AG10803 (cell line): ENCODE data around the gene RC3H1.

Source experiments
- DNase-seq: peaks from one replicate; pipeline ENCODE4 v3.0.0; 2010; ENCODE audit warnings: low read depth
- H3K4me3 ChIP-seq: 2 replicates; pipeline ENCODE4 v1.5.1; 2011; ENCODE audit warnings: mild to moderate bottlenecking, low read length, control low read depth
- TF ChIP-seq, protein P1 (sequence below): conservative IDR thresholded peaks from 2 replicates; pipeline ENCODE4 v1.5.1; 2011; ENCODE audit warnings: mild to moderate bottlenecking, low read length, control low read depth, inconsistent platforms

Gene RC3H1

GRCh38 chr1:173889885-173890284, 132.3 kb downstream of the RC3H1 start:
- TF ChIP-seq, protein P1, sequence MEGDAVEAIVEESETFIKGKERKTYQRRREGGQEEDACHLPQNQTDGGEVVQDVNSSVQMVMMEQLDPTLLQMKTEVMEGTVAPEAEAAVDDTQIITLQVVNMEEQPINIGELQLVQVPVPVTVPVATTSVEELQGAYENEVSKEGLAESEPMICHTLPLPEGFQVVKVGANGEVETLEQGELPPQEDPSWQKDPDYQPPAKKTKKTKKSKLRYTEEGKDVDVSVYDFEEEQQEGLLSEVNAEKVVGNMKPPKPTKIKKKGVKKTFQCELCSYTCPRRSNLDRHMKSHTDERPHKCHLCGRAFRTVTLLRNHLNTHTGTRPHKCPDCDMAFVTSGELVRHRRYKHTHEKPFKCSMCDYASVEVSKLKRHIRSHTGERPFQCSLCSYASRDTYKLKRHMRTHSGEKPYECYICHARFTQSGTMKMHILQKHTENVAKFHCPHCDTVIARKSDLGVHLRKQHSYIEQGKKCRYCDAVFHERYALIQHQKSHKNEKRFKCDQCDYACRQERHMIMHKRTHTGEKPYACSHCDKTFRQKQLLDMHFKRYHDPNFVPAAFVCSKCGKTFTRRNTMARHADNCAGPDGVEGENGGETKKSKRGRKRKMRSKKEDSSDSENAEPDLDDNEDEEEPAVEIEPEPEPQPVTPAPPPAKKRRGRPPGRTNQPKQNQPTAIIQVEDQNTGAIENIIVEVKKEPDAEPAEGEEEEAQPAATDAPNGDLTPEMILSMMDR: no peak
- no peak overlapping the region for H3K4me3 ChIP-seq
- DNase-seq: no peak

GRCh38 chr1:173888749-173889148, 133.4 kb downstream of the RC3H1 start:
- no peak for DNase-seq
- no peak overlapping the region for H3K4me3 ChIP-seq
- TF ChIP-seq, protein P1: no peak

GRCh38 chr1:173887627-173888026, 134.5 kb downstream of the RC3H1 start:
- no peak for DNase-seq
- TF ChIP-seq, protein P1: no peak

DNA sequence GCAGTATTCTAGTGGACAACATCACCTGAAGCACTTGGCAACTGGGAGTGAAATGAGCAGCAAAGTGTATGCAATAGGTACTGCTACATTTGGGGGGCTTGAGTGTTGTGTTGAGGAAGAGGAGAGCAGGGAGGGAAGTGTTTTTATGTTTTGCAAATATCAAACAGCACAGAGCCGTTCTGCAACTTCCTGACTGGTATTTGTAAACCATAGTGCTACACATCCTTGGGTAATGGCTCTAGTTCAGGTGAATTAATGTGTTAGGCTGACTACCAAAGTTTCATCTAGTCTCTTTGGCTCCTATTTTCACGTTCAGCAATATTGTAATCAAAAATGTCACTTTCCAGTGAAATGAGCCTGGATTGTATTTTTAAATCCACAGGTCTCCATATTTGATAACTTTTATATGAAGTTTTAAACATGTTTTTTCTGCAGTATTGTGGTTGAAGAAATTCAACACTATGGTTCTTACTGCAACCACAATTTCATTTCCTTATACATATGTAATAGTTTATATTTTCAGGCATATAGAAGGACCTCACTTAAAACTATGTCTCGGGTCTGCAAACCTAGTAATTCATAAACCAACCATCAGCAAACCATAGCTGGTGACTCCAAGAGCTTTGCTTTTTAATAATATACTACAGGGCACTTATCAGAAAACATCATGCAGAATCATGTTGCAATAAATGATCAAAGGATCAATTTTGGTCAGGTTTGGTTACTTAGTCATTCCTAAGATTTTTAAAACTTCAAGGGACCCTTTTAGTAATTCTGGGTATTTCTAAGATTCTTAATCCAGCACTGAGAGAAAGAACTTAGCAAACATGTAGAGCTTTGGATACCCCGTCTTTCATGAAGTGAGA, 135.2 kb downstream of the RC3H1 start:
- no peak overlapping the region for H3K4me3 ChIP-seq
- DNase-seq: no peak
- TF ChIP-seq, protein P1: no peak

More at GRCh38 chr1:173887627-173888026, 134.5 kb downstream of the RC3H1 start:
- no peak overlapping the region for H3K4me3 ChIP-seq

DNA sequence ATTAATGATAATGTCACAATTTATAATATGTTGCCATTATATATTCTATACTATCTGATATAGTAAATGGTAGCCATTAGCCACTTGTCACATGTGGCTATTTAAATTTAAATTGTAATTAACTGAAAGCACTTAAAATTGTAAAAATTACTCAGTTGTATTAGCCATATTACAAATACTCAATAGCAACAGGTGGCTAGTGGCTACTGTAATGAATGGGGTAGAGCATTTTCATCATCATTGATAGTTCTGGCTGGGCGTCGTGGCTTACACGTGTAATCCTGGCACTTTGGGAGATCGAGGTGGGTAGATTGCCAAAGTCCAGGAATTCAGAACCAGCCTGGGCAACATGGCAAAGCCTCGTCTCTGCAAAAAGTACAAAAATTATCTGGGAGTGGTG, 137.5 kb downstream of the RC3H1 start:
- TF ChIP-seq, protein P1: no peak
- no peak overlapping the region for H3K4me3 ChIP-seq
- no peak for DNase-seq
